ACC112 (cell line): ENCODE results near the gene PHF2.
A peak's percentile ranks its signal among the peaks of the same experiment; 100 is the strongest.

Source experiments
- H2AFZ ChIP-seq: fragments of 200-600 bp; sonication (generic); one replicate; pipeline ENCODE4 v1.6.0; 2017; ENCODE audit warnings: antibody characterized with exemption, low read length; ENCODE audit not compliant: unreplicated experiment
- H3K27ac ChIP-seq: fragments of 200-600 bp; sonication (generic); 2 replicates; pipeline ENCODE4 v1.5.1; 2014; ENCODE audit warnings: low read depth, mild to moderate bottlenecking, antibody characterized with exemption, low read length, moderate library complexity
- H3K27me3 ChIP-seq: fragments of 200-600 bp; sonication (generic); 2 replicates; pipeline ENCODE4 v1.6.1; 2014; ENCODE audit warnings: mild to moderate bottlenecking, antibody characterized with exemption, low read length, moderate library complexity, mixed read lengths; ENCODE audit not compliant: insufficient read depth
- H3K36me3 ChIP-seq: fragments of 200-600 bp; sonication (generic); 2 replicates; pipeline ENCODE4 v1.6.1; 2016; ENCODE audit warnings: mild to moderate bottlenecking, antibody characterized with exemption, low read length, moderate library complexity, mixed read lengths; ENCODE audit not compliant: insufficient read depth
- H3K4me1 ChIP-seq: fragments of 200-600 bp; sonication (generic); one replicate; pipeline ENCODE4 v1.6.1; 2016; ENCODE audit warnings: low read length, mixed read lengths; ENCODE audit not compliant: insufficient read depth, unreplicated experiment, control insufficient read depth
- H3K4me3 ChIP-seq: fragments of 200-600 bp; sonication (generic); 2 replicates; pipeline ENCODE4 v1.5.1; 2014; ENCODE audit warnings: mild to moderate bottlenecking, low read depth, low read length
- H3K79me2 ChIP-seq: fragments of 200-600 bp; sonication (generic); one replicate; pipeline ENCODE4 v1.6.0; 2016; ENCODE audit warnings: low read length; ENCODE audit not compliant: control insufficient read depth, unreplicated experiment, insufficient read depth

The PHF2 gene

GRCh38 chr9:93577078-93577974 is 942 bp downstream of the PHF2 start:
- H3K79me2 ChIP-seq = peaks cover 57% of the 10 kb centered on the region
- H2AFZ ChIP-seq = peak overlapping the region; percentile 54
- H3K4me3 ChIP-seq = peak overlapping the region; percentile 95
- H3K27ac ChIP-seq = no peak overlapping the region
- H3K4me1 ChIP-seq = peaks cover 12% of the 10 kb centered on the region
- H3K27me3 ChIP-seq = no peaks in the 10 kb centered on the region
- no peaks in the 10 kb centered on the region for H3K36me3 ChIP-seq

GRCh38 chr9:93577975-93578682 is 1.7 kb downstream of the PHF2 start:
- H3K4me3 ChIP-seq = peak overlapping the region; percentile 95
- H3K27me3 ChIP-seq = no peaks in the 10 kb centered on the region
- H3K36me3 ChIP-seq = no peaks in the 10 kb centered on the region
- no peak overlapping the region for H2AFZ ChIP-seq
- no peak overlapping the region for H3K27ac ChIP-seq
- H3K79me2 ChIP-seq = peaks cover 63% of the 10 kb centered on the region
- peaks cover 12% of the 10 kb centered on the region for H3K4me1 ChIP-seq

DNA sequence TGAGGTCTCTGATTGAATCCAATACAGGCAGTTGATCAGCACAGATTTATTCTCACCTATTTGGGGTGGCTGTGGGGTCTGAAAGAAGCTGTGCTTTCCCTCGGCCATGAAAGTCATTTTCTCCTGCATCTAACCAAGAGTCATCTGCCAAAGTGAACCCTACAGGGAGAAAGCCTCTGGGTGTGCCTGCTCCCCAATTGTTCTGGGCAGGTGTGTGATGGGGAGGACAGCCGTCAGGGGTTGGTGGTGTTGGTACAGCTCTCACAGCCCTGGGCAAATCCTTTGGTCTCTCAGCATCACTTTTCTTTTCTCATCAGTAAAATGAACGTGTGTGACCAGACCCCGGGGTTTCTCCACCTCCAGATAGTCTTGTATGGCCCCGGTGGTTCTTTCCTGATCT is 2.5 kb downstream of the PHF2 start:
- H3K27ac ChIP-seq = no peak overlapping the region
- H3K4me3 ChIP-seq = no peak overlapping the region
- peaks cover 63% of the 10 kb centered on the region for H3K79me2 ChIP-seq
- H3K36me3 ChIP-seq = no peaks in the 10 kb centered on the region
- peaks cover 12% of the 10 kb centered on the region for H3K4me1 ChIP-seq
- H3K27me3 ChIP-seq = no peaks in the 10 kb centered on the region
- H2AFZ ChIP-seq = no peak overlapping the region

DNA sequence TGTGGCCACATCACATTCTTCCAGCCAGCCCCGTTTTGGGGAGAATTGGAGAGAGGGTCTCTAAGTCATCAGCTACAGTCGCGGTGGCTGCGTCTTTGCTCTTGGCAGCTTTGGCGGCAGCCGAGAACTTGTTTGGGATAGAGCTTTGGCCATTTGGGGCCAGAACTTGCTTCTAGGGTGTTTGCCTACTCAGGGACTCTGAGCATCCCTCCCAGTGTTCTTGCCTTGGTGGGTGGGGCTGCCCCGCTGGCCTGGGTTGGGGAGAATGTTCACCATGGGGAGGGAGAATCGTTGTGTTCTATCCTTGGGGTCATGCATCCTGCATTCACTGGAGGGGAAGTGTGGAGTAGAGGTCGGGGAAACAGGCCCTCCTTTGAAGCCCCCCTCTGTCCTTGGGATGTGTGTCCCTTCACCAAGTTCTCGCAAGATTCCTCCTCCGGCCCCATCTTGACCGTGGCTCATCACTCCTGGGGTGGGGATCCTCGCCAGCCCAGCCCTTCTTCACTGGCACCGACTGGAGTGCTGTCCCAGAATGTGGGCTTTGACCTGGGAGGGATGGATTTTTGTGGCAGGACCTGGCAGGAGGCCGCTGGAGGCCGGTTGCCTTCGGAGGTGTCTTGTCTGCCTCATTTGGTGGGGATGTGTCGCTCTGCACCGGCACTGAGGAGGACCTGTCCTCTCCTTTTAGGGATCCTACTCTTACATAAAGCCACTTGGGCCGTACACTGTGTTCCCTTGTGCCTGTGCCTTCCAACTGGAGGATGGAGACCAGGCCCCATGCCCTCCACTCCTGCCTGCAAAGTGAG is 3.5 kb downstream of the PHF2 start:
- H3K79me2 ChIP-seq = peaks cover 69% of the 10 kb centered on the region
- H3K4me1 ChIP-seq = peaks cover 11% of the 10 kb centered on the region
- no peaks in the 10 kb centered on the region for H3K27me3 ChIP-seq
- no peak overlapping the region for H2AFZ ChIP-seq
- no peak overlapping the region for H3K27ac ChIP-seq
- no peaks in the 10 kb centered on the region for H3K36me3 ChIP-seq
- no peak overlapping the region for H3K4me3 ChIP-seq

- Histone ChIP-seq H2AFZ (no peak overlapping the region), H3K36me3 (no peaks in the 10 kb centered on the region), H3K79me2 (peaks cover 72% of the 10 kb centered on the region), H3K4me3 (no peak overlapping the region), H3K27me3 (no peaks in the 10 kb centered on the region), H3K27ac (no peak overlapping the region), H3K4me1 (peaks cover 8% of the 10 kb centered on the region)
Observed at GRCh38 chr9:93580654-93581380, 4.4 kb downstream of the PHF2 start.

DNA sequence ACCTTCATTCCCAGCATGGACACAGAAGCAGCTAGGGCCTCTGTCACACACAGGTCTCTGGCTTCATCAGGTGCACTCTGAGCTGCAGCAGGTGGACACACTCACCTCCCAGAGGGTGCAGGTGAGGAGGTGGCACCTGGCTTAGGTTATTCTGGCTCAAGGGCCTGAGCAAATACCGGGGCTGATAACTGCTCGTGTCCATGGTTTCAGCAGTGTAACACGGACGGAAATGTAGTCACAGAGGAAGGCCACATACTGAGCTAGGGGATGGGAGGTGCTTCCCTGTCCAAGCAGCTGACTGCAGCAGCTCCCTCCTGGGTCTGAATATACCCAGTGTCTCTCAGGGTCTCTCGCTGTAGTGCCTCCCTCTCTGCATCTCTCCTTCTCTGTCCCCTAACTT is 5.7 kb downstream of the PHF2 start:
- no peaks in the 10 kb centered on the region for H3K27me3 ChIP-seq
- H3K36me3 ChIP-seq = no peaks in the 10 kb centered on the region
- no peak overlapping the region for H3K27ac ChIP-seq
- peaks cover 8% of the 10 kb centered on the region for H3K4me1 ChIP-seq
- H3K4me3 ChIP-seq = no peak overlapping the region
- H2AFZ ChIP-seq = no peak overlapping the region
- peaks cover 82% of the 10 kb centered on the region for H3K79me2 ChIP-seq

GRCh38 chr9:93582550-93582949 is 6.2 kb downstream of the PHF2 start:
- no peak overlapping the region for H2AFZ ChIP-seq
- no peak overlapping the region for H3K27ac ChIP-seq
- peaks cover 77% of the 10 kb centered on the region for H3K79me2 ChIP-seq
- H3K27me3 ChIP-seq = no peaks in the 10 kb centered on the region
- H3K36me3 ChIP-seq = no peaks in the 10 kb centered on the region
- peaks cover 7% of the 10 kb centered on the region for H3K4me1 ChIP-seq
- H3K4me3 ChIP-seq = no peak overlapping the region

DNA sequence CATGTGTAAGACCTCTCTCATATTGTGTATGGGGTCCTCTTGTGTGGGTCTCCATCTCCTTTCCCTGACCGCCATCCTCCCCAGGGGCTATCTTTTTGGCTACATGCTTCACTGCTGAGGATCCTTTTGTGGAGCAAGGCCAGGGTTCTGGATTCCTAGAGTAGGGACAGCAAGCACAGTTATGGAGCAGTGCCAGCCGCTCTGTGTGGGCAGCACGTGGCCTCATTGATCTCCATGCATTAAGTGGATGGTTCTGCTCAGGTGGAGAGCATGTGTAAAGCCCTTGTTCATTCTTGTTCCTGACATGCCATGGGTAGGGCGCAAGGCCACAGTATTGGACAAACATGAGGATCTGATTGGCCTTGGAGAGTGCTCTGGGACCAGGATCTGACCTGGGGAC is 8.9 kb downstream of the PHF2 start:
- Histone ChIP-seq H3K27ac (no peak overlapping the region), H3K27me3 (no peaks in the 10 kb centered on the region)

DNA sequence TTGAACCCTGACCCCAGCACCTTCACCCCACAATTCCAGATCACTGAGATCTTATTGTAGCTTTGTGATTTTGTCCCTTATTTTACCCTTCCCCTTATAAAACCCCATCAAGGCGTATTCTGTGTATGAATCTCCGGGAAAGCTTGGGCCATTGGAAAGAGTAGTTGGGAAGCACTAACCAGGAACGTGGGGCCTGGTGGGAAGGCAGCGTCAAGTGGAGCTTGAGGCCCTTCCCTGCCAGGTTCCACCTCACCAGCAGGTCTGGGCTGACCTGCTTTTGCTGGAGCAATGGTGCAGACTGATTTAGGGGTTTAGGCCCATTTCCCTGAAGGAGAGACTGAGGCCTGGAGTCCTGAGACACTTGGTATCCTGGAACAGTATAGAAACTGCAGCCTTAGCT is 9.3 kb downstream of the PHF2 start:
- Histone ChIP-seq H3K4me1 (peaks cover 3% of the 10 kb centered on the region), H3K4me3 (no peak overlapping the region), H3K27me3 (no peaks in the 10 kb centered on the region), H3K36me3 (no peaks in the 10 kb centered on the region), H3K27ac (no peak overlapping the region), H3K79me2 (peaks cover 68% of the 10 kb centered on the region), H2AFZ (no peak overlapping the region)

More for the DNA sequence above, 8.9 kb downstream of the PHF2 start:
- H2AFZ ChIP-seq = no peak overlapping the region
- peaks cover 68% of the 10 kb centered on the region for H3K79me2 ChIP-seq
- H3K4me3 ChIP-seq = no peak overlapping the region
- H3K36me3 ChIP-seq = no peaks in the 10 kb centered on the region
- peaks cover 3% of the 10 kb centered on the region for H3K4me1 ChIP-seq
